Activated CD4-positive, alpha-beta T cell treated with anti-CD3 and anti-CD28 coated beads, Interleukin-2, Interleukin-4, amounts not matched to agents 100 ng/mL and 50 ng/mL, durations not matched to agents 16 hours and 8 hours (primary cell): Measurements from ENCODE around the gene OR10C1.
"Not testable (repeated sequence)": the region's sequence is repeated elsewhere in the genome, so short reads cannot be mapped to it uniquely, and the experiment has no call there.

ENCODE experiments used
- DNase-seq: peaks from one replicate; pipeline ENCODE4 v3.0.0-alpha.2; 2020; ENCODE audit warnings: low spot score

The OR10C1 gene, protein sequence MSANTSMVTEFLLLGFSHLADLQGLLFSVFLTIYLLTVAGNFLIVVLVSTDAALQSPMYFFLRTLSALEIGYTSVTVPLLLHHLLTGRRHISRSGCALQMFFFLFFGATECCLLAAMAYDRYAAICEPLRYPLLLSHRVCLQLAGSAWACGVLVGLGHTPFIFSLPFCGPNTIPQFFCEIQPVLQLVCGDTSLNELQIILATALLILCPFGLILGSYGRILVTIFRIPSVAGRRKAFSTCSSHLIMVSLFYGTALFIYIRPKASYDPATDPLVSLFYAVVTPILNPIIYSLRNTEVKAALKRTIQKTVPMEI

DNA sequence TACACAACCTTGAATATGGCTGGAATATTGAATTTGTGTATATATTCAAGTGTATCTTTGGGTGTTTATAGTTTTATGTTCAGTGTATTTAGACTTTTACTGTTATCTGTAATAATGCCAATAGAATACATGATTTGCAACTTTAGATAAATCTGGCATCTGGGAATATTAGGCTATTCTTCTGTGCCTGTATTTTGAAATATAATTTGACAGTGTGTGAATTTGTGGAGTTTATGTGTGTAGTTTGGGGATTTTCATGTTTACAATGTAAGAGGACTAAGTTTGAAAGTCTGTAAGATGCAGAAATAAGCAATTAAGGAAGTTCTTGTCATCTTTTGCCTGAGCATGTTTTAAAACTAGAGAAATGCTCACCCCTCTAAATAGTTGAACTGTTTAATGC, at the start of gene OR10C1:
Gene OR10C1 (plus strand): TSS at position 301 of the 400 bp plus-strand sequence. CDS start 710 bp downstream, outside the sequence.
- DNase-seq: no peak

DNA sequence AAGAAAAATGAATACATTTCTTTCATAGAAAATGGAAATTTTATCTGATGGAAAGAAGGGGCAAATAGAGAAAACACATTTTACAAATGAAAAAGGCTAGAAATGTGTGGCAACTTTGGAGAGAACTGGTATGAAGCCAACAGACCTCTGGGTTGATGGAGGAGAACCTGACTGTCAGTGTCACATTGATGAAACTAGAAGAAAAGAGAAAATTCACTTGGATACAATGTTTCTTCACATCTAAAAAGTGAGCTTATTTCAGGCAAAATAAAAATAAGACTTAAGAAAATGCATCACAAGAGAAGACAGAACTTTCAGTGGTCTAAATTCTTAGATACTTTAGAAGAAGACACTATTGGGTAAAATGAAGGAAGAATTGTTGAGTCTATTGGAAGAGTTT, 43.8 kb upstream of the OR10C1 start, which contains the start of gene OR12D2:
Gene OR12D2 (plus strand): TSS at position 301 of the 400 bp plus-strand sequence. CDS start 1,069 bp downstream, outside the sequence.
- no peak for DNase-seq

DNA sequence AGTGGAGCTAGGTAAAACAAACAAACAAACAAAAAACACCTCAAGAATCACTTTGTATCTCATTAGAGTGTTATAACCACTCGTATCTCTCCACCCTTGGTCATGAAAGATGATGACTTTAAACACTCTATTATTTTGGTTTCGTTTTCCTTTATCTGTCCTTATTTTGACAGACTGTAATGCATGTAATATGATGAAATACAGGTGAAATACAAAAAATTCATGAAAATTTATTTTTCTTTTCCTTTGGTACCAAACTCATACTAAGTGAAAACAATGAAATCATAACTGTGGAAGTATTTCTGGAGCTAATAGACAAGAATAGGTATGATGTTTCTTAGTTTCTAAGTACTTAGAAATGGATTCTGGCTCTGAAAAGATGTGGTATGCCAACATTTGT, 39.6 kb upstream of the OR10C1 start:
- no peak for DNase-seq

DNA sequence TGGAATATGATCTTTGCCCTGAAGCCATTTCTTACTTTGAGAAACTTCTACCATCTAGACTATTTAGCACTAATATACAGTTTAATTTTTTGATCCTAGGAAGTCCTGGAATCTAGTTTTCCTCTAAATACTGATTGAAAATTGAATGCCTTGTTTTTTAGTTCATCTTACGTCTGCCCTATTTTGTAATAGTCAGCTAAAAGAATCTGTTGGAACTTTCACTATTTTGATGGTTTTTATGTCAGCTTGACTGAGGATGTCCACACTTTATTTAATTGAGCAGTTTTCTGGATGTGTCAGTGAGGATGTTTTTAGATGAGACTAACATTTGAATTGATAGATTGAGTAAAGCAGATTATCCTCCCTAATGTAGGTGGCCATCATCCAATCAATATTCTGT, 35.3 kb upstream of the OR10C1 start:
- no peak for DNase-seq

DNA sequence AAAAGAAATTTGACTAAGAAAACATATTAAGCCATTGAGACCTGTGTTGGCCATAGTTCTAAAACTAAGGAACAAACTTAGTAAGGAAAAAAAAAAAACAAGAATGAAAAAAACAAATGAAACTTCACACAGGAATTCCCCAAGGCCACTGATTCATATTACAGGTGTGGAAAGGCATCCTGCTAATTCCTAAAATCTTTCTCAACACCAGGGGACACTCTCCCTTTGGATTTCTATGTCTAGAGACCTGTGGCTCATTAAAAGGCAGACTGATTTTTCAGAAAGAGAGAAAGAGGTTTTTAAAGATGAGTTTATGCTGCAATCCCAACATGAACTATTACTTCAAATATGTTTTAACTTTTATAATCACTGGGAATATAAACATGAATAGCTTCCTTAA, 24.5 kb upstream of the OR10C1 start, which contains the start of gene OR12D1:
Gene OR12D1 (plus strand): TSS at position 341 of the 400 bp plus-strand sequence.
- no peak for DNase-seq

DNA sequence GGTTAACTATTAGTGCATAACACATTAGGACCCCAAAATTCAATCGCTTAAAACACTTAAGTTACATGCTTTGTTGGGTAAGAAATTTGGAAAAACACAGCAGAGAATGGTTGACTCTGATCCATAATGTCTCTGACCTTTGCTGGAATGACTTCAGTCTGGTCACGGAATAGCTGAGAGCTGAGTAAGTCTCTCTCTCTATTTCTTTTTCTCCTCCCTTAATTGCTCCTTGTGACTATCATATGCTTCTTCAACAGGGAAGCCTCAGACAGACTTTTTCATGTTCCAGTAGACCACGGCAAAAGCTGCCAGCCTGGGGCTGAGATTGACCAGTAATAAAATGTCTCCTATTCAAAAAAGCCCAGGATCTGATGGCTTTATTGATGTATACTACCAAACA, 19.6 kb upstream of the OR10C1 start:
- no peak for DNase-seq

DNA sequence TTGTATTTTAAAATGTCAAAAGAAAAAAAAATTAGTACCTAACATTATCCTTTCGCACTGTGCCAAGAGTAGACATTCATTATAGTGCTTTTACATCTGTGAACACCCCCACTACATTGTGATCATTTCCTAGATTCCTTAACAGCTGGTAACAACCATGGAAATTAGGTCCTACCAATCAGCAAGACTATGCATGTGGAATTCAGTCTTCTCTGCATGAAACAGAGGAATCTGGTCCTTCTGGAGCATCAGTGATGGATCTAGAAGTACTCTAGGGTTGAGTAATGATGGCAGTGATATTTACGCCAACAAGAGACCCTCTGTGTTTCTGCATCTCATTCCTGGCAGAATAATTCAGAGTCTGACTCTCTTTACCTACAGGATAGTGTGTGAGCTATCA, 14.9 kb upstream of the OR10C1 start:
- no peak for DNase-seq

DNA sequence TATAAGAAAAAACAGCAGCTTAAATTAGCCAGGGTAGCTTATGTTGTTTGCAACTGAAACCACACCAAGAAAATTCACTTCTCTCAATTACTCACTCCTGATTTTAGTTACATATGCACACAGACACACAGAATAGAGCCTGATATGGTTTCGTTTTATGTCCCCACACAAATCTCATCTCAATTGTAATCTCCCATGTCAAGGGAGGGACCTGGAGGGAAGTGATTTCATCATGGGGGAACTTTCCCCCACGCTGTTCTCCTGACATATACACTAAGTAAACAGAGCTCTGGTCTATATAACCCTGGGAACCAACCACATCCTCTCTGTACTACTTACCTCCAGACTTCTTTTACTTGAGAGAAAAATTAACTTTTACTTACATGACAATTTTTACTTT, 14.5 kb upstream of the OR10C1 start:
- peak; percentile 19 for DNase-seq

DNA sequence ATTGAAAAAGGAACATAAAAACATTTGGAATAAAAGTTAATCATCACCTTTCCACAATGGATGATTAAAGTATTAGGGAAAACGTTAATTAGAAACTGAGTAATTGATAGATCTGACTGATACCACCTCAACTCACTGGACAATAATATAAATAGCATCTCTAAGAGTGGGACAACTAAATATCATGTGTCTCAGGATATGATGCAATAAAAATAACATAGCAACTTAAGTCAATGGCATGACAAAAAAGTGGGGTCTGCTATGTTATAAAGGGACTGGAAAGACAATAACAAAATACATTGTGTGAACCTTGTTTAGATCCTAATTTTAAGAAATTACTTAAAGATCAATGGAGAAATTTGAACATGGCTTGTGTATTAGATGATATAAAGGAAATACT, 14.0 kb upstream of the OR10C1 start:
- no peak for DNase-seq

DNA sequence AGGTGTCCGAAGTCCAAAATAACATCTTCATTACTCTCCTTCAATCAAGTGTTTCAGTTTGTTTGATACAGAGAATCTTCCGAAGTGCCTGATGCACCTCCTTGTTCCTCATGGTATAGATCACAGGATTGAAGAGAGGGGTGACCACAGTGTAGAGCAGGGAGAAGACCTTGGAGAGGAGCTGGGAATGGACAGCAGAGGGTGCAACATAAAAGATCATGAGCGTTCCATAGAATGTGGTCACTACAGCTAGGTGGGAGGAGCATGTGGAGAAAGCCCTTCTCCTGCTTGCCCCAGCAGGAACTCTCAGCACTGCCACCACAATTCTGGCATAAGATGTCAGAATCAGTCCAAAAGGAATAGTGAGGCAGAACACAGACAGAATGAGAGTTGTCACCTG, 12.5 kb upstream of the OR10C1 start:
- DNase-seq: no peak

DNA sequence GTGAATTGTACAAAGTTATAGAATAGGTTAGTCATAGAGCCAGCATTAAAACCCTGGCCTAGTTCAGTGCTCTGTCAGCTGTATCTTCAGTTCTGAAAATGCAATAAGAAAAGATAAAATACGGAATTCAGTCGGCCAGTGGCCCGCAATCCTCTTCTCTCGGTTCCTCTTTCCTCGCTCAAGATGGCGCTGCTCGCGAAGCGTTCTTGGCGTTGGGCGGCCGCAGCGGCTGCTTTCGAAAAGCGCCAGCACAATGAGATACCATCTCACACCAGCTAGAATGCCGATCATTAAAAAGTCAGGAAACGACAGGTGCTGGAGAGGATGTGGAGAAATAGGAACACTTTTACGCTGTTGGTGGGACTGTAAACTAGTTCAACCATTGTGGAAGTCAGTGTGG, 2.4 kb upstream of the OR10C1 start:
- not testable (repeated sequence) for DNase-seq

DNA sequence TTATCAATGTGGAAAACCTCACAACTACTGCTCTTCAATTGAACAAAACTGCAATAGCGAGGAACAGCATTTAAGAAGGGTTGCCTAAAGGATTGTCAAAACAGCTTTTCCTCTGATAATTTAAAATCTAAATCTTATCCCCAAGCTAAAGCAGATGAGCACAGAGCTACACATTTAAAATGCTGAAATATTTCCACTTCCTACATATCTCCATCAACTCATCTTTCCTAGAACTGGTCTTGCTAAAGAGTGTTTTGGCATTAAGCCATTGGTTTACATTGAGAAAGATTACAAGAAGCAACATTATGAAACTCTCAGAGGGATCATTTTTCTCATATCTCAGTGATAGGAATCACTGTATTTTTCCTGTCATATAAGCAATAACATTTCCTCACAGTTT, 3.6 kb downstream of the OR10C1 start:
- no peak for DNase-seq

DNA sequence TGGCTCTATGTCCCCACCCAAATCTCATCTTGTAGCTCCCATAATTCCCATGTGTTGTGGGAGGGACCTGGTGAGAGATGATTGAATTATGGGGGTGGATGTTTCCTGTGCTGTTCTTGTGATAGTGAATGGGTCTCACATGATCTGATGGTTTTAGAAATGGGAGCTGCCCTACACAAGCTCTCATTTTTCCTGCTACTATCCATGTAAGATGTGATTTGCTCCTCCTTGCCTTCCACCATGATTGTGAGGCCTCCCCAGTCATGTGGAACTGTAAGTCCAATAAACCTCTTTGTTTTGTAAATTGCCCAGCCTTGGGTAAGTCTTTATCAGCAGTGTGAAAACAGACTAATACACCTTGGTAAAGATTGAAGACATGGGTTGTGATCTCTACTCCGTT, 4.9 kb downstream of the OR10C1 start:
- not testable (repeated sequence) for DNase-seq

DNA sequence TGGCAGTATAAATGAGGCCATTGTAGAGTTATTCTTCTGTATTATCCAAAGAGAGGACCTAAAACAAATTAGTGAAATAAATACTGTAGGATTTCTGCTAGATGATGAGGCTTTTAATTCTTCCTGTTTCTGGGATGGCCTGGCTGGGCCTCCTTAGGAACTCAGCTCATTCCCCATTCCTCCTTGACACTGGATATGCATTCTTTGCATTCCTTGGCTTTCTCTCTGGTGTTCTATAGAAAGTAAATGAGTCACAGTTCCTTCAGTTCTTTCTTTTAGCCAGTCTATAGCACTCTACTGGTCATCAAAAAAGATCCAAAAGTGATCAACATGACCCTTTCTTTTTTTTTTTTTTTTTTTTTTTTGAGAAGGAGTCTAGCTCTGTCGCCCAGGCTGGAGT, 8.6 kb downstream of the OR10C1 start:
- DNase-seq: no peak

DNA sequence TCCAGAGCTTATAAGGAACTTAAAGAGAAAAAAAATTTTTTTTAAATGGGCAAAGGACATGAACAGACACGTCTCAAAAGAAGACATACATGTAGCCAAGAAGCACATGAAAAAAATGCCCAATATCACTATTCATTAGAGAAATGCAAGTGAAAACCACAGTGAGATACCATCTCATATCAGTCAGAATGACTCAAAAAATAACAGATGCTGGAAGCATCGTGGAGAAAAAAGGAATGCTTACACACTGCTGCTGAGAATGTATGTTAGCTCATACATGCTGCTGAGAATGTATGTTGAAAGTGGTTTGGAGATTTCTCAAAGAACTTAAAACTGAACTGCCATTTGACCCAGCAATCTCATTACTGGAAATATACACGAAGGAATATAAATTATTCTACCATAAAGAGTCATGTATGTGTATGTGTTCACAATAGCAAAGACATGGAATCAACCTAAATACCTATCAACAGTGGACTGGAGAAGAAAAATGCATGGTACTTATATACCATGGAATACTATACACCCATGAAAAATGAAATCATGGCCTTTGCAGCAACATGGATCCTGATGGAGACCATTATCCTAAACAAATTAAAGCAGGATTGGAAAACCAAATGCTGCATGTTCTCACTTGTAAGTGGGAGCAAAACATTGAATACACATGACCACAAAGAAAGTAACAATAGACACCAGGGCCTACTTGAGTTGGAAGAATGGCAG, 12.5 kb downstream of the OR10C1 start:
- DNase-seq: peak; percentile 3

DNA sequence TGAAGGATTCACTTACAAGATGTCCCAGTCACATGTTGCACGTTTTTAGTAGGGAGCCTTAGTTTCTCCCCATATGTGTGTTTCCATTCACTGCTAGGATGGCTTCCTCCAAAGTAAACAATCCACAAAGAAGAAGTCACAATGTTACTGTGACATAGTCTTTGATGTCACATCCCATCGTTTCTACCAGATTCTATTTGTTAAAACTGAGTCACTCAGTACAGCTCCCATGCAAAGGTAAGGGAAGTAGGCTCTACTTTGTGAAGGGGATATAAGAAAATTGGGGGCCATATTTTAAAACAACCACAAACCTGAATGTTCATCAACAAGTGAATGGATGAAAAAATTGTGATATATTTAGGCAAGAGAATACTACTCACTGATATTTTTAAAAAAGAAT, 17.9 kb downstream of the OR10C1 start, which contains the start of the genes OR11A1 and OR2H1:
Gene OR11A1 (minus strand): TSS at position 101 of the 400 bp plus-strand sequence. CDS start 29,430 bp downstream, outside the sequence.
Gene OR2H1 (plus strand): TSS at position 185 of the 400 bp plus-strand sequence. CDS start 4,615 bp downstream, outside the sequence.
- DNase-seq: no peak

DNA sequence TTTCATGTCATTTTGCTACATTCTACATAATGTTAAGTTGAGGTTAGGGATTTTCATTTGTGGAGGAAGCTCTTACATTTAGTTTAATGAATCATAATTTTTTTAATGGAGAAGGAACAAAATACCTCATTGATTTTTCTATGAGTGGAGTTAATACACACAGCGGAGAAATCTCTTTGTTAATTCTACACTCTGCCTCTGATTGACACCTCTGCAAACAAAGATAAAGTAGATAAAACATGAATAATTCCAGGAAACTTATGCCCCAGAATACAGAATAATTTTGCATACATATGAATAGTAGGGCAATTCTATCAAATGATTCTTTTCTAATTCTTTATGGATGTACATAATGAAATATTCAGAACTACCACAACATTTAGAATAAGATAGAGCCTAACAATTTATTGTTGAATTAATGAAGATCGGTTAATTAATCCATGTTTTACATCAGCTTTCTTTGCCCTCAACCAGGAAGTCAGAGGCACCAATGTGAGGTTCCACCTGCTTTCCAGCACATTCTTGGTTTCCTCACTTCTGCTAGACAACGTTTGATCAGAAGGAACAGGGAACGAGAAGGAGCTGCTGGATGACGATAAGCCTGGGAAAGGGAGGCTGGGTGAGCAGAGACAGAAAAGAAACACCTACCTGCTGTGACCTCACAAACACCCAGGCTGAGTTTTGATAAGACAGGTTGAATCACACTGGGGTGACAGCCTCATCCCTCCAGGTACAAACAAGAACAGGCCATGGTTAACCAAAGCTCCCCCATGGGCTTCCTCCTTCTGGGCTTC, 22.1 kb downstream of the OR10C1 start:
- no peak for DNase-seq

DNA sequence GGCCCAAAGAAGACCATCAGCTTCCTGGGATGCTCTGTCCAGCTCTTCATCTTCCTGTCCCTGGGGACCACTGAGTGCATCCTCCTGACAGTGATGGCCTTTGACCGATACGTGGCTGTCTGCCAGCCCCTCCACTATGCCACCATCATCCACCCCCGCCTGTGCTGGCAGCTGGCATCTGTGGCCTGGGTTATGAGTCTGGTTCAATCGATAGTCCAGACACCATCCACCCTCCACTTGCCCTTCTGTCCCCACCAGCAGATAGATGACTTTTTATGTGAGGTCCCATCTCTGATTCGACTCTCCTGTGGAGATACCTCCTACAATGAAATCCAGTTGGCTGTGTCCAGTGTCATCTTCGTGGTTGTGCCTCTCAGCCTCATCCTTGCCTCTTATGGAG, 22.9 kb downstream of the OR10C1 start:
- no peak for DNase-seq

DNA sequence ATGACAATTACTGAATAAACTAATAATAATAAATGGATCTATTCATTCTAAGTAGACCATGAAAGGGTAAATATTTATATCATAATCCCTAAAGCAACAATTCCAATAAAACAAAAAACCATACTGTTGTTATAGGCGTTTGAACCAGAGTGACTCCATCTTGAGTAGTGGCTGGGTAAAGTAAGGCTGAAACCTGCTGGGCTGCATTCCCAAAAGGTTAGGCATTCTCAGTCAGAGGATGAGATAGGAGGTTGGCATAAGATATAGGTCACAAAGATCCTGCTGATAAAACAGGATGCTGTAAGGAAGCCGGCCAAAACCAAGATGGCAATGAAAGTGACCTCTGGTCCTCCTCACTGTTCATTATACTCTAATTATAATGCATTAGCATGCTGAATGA, 26.2 kb downstream of the OR10C1 start:
- no peak for DNase-seq

DNA sequence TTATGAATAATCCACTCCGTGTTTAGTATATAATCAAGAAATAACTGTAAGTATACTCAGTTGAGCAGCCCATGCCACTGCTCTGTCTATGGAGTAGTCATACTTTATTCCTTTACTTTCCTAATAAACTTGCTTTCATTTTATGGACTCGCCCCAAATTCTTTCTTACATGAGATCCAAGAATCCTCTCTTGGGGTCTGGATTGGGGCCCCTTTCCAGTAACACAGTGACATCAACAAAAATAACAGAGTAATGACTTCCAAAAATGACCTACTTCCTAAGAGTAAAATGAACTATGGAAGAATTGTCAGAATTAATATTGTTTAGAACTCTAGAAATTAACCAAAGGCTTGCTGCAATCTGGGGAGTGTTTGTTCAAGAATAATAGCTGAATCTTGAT, 26.7 kb downstream of the OR10C1 start:
- DNase-seq: no peak

DNA sequence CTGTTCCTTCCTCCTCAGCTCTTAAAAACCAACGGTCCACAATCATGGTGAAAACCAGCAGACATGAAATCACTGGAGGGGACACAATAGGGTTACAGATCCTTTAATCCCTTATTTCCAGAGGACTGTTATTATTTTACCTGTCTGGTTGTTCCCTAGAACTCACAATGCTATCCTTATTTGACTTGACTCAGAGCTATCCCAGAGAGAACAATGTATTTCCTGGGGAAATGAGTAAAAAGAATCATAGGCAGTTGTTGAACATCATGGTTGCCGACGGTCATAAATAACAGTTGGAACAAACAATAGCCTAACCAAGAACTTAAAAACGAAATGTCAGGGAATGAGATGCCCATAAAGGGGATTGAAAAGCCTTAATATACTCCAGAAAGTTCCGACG, 27.1 kb downstream of the OR10C1 start:
- DNase-seq: no peak

DNA sequence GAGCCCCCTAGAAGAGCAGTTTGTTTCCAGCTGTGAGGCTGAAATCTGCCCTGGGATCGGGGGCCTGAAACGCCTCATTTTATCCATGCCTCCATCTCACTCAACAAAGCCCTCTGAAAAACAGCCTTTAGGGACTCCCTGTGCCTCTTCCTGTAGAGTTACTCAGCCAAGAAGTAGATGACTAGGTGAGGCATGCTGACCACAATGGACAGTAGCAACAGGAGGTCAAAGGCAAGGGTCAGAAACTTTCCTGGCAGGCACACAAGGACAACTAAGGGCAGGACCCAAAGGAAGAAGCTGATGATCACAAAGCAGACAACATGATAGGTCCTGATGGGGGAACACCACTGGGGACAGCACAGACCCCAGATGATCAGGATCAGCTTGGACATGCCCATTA, 35.9 kb downstream of the OR10C1 start:
- no peak for DNase-seq
